WTC11 (cell line): Measurements from ENCODE around the gene ZNF397. TPM values are rescaled to one million over a fixed set of nuclear protein-coding genes. Genes with fewer than 3 reads are reported as not detected.

Source experiments
- ATAC-seq: fragments of 200-7000 bp; cut with Tn5 transposase; 2 replicates; pipeline ENCODE4 v1.10.0; 2021; ENCODE audit warnings: mild to moderate bottlenecking, moderate library complexity
- CTCF ChIA-PET: fragments of 300-600 bp; sonication (Branson Sonifier 250); formaldehyde crosslinking; loops from one replicate; lab custom pipeline; 2021; ENCODE audit warnings: antibody characterized with exemption; lab: Charles Lee
- POLR2A ChIA-PET: fragments of 350-600 bp; sonication (Branson Sonifier 250); formaldehyde crosslinking; loops from one replicate; lab custom pipeline; 2021; ENCODE audit warnings: antibody characterized with exemption; lab: Charles Lee
- DNase-seq: peaks from one replicate; pipeline ENCODE4 v3.0.0; 2021; ENCODE audit warnings: low spot score
- H3K27ac Mint-ChIP-seq: 2 replicates; pipeline ENCODE4 v1.8.0; 2021; ENCODE audit warnings: mixed read lengths
- H3K27me3 Mint-ChIP-seq: 2 replicates; pipeline ENCODE4 v1.8.0; 2021; ENCODE audit warnings: low read depth, mild to moderate bottlenecking, moderate library complexity, mixed read lengths
- H3K36me3 Mint-ChIP-seq: 2 replicates; pipeline ENCODE4 v1.8.0; 2021; ENCODE audit warnings: mixed read lengths
- H3K4me1 Mint-ChIP-seq: 2 replicates; pipeline ENCODE4 v1.8.0; 2022; ENCODE audit warnings: mixed read lengths
- H3K4me3 Mint-ChIP-seq: 2 replicates; pipeline ENCODE4 v1.8.0; 2021; ENCODE audit warnings: mild to moderate bottlenecking, moderate library complexity, mixed read lengths
- H3K9me3 Mint-ChIP-seq: 2 replicates; pipeline ENCODE4 v1.8.0; 2021; ENCODE audit warnings: mixed read lengths
- ATF2 ChIP-seq: sonication (generic); formaldehyde crosslinking; IDR thresholded peaks from 2 replicates; pipeline ENCODE4 v1.8.1; 2022; ENCODE audit warnings: low read depth, missing genetic modification reagents, borderline replicate concordance
- E2F1 ChIP-seq: sonication (generic); formaldehyde crosslinking; IDR thresholded peaks from 2 replicates; pipeline ENCODE4 v1.8.0; 2022; ENCODE audit warnings: mild to moderate bottlenecking, missing genetic modification reagents
- ERG ChIP-seq: fragments of 250-450 bp; sonication (Bioruptor Pico); IDR thresholded peaks from 2 replicates; pipeline ENCODE4 v1.8.0; 2021; ENCODE audit warnings: mild to moderate bottlenecking
- ESRRA ChIP-seq: sonication (generic); formaldehyde crosslinking; IDR thresholded peaks from 2 replicates; pipeline ENCODE4 v1.8.1; 2022; ENCODE audit warnings: mild to moderate bottlenecking, missing genetic modification reagents, borderline replicate concordance
- ETV6 ChIP-seq: sonication (generic); formaldehyde crosslinking; IDR thresholded peaks from 2 replicates; pipeline ENCODE4 v1.8.1; 2022; ENCODE audit warnings: mild to moderate bottlenecking, missing genetic modification reagents
- HMGA2 ChIP-seq: fragments of 250-450 bp; sonication (Bioruptor Pico); IDR thresholded peaks from 2 replicates; pipeline ENCODE4 v1.4.0; 2021; ENCODE audit warnings: mild to moderate bottlenecking, moderate library complexity
- HMGXB4 ChIP-seq: sonication (generic); formaldehyde crosslinking; IDR thresholded peaks from 2 replicates; pipeline ENCODE4 v1.8.1; 2023; ENCODE audit warnings: mild to moderate bottlenecking, moderate library complexity, missing genetic modification reagents
- IRF1 ChIP-seq: sonication (generic); formaldehyde crosslinking; IDR thresholded peaks from 2 replicates; pipeline ENCODE4 v1.8.0; 2023; ENCODE audit warnings: missing genetic modification reagents
- IRF2 ChIP-seq: sonication (generic); formaldehyde crosslinking; IDR thresholded peaks from 2 replicates; pipeline ENCODE4 v1.8.0; 2022; ENCODE audit warnings: low read depth, missing genetic modification reagents, borderline replicate concordance
- KAT7 ChIP-seq: sonication (generic); formaldehyde crosslinking; IDR thresholded peaks from 2 replicates; pipeline ENCODE4 v1.8.1; 2023; ENCODE audit warnings: missing genetic modification reagents, mild to moderate bottlenecking, borderline replicate concordance
- MLX ChIP-seq: sonication (generic); formaldehyde crosslinking; IDR thresholded peaks from 2 replicates; pipeline ENCODE4 v1.8.1; 2023; ENCODE audit warnings: mild to moderate bottlenecking, missing genetic modification reagents, moderate library complexity
- MYBL2 ChIP-seq: sonication (generic); formaldehyde crosslinking; IDR thresholded peaks from 2 replicates; pipeline ENCODE4 v1.8.1; 2023; ENCODE audit warnings: mild to moderate bottlenecking, moderate library complexity, missing genetic modification reagents
- NFE2L1 ChIP-seq: sonication (generic); formaldehyde crosslinking; IDR thresholded peaks from 2 replicates; pipeline ENCODE4 v1.8.1; 2023; ENCODE audit warnings: missing genetic modification reagents
- OVOL2 ChIP-seq: fragments of 250-450 bp; sonication (Bioruptor Pico); IDR thresholded peaks from 2 replicates; pipeline ENCODE4 v1.9.0; 2021; ENCODE audit warnings: mild to moderate bottlenecking, borderline replicate concordance
- SP1 ChIP-seq: sonication (generic); formaldehyde crosslinking; conservative IDR thresholded peaks from 2 replicates; pipeline ENCODE4 v1.8.1; 2022; ENCODE audit warnings: missing genetic modification reagents
- ZNF121 ChIP-seq: sonication (generic); formaldehyde crosslinking; IDR thresholded peaks from 2 replicates; pipeline ENCODE4 v1.8.0; 2023; ENCODE audit warnings: missing genetic modification reagents
- ZNF232 ChIP-seq: sonication (generic); formaldehyde crosslinking; IDR thresholded peaks from 2 replicates; pipeline ENCODE4 v1.8.0; 2022; ENCODE audit warnings: mild to moderate bottlenecking, missing genetic modification reagents
- ZNF263 ChIP-seq: sonication (generic); formaldehyde crosslinking; IDR thresholded peaks from 2 replicates; pipeline ENCODE4 v1.8.1; 2022; ENCODE audit warnings: low read depth, mild to moderate bottlenecking, moderate library complexity, missing genetic modification reagents
- ZNF396 ChIP-seq: fragments of 250-450 bp; sonication (Bioruptor Pico); IDR thresholded peaks from 2 replicates; pipeline ENCODE4 v1.8.0; 2021; ENCODE audit warnings: mild to moderate bottlenecking, moderate library complexity, borderline replicate concordance
- total RNA-seq: library from RNA; stranded (reverse); gene quantifications from 3 replicates; pipeline ENCODE4 v1.2.3, GENCODE V29; 2021

ZNF397 gene
- total RNA-seq, 1 experiment from 2014 or later = 44.0 TPM

- TF ChIP-seq ATF2 (CRISPR knock-in tag) (no peak), SP1 (no peak)
Observed at GRCh38 chr18:35245719-35246317, 5.0 kb downstream of the ZNF397 start (continued).

DNA sequence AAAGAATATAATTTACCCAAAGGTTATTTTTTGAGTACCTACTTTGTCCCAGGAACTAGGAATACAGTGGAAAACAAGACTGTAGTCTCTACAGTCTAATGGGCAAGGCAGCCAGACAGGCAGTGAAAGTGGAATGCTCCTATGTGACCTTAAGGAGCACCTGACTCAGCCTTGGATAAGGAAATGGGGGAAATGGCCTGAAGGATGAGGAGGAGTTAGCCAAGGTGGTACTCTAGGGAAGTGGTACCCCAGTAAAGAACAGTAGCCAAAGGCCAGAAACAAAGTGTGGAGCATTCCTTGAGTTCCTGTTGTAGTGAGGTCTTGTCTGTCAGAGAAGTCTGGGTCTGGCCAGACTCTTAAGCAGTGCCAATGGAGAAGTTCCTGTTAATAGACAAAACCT, 6.0 kb downstream of the ZNF397 start:
- DNase-seq = no peak
- Mint-ChIP-seq H3K4me1 (peaks cover 8% of the 10 kb centered on the region; the same call in 1 of the 2 replicates), H3K9me3 (no peaks in the 10 kb centered on the region), H3K27ac (no peak overlapping the region), H3K4me3 (no peak overlapping the region), H3K27me3 (no peaks in the 10 kb centered on the region), H3K36me3 (peaks cover 81% of the 10 kb centered on the region)
- POLR2A ChIA-PET = no interaction called here
- CTCF ChIA-PET = no interaction called here
- no peak for TF ChIP-seq MYBL2 (CRISPR knock-in tag)
- no peak for TF ChIP-seq OVOL2 (CRISPR knock-in tag)
- no peak for TF ChIP-seq KAT7
- no peak for TF ChIP-seq ZNF396 (CRISPR knock-in tag)
- no peak for TF ChIP-seq HMGXB4
- no peak for TF ChIP-seq ZNF263
- TF ChIP-seq HMGA2 (CRISPR knock-in tag) = no peak
- no peak for TF ChIP-seq ERG (CRISPR knock-in tag)
- no peak for TF ChIP-seq ZNF121 (CRISPR knock-in tag)
- TF ChIP-seq E2F1 (CRISPR knock-in tag) = no peak
- TF ChIP-seq ESRRA = no peak
- no peak for TF ChIP-seq IRF1 (CRISPR knock-in tag)
- TF ChIP-seq ETV6 (CRISPR knock-in tag) = no peak
- TF ChIP-seq ZNF232 (CRISPR knock-in tag) = no peak
- no peak for TF ChIP-seq IRF2 (CRISPR knock-in tag)
- no peak for TF ChIP-seq NFE2L1 (CRISPR knock-in tag)
- no peak for TF ChIP-seq MLX (CRISPR knock-in tag)
- ATAC-seq = no peak
